SK-N-SH (cell line): ENCODE measurements around the gene SORBS1. TPM values are rescaled to one million over a fixed set of nuclear protein-coding genes. Genes with fewer than 3 reads are reported as not detected.

Experiments used
- CTCF ChIA-PET: fragments of 300-600, 350-600 bp; formaldehyde crosslinking; extraction: SDS; loops from one replicate; lab custom pipeline; 2021; lab: Yijun Ruan, JAX
- POLR2A ChIA-PET: fragments of 350-600 bp; sonication (Branson Sonifier 250); formaldehyde crosslinking; extraction: SDS; loops from one replicate; lab custom pipeline; 2020; ENCODE audit warnings: antibody characterized with exemption, inconsistent platforms; lab: Yijun Ruan, JAX
- DNase-seq: peaks from one replicate; pipeline ENCODE4 v3.0.0; 2012
- H2AFZ ChIP-seq: fragments of 200-600 bp; sonication (generic); 2 replicates; pipeline ENCODE4 v1.8.1; 2016; ENCODE audit warnings: antibody characterized with exemption, mild to moderate bottlenecking, low read depth
- H3F3A ChIP-seq: fragments of 200-600 bp; sonication (generic); replicated peaks from 2 replicates; pipeline ENCODE3; 2016; ENCODE audit warnings: antibody characterized with exemption, mild to moderate bottlenecking; ENCODE audit not compliant: insufficient read depth
- H3K27ac ChIP-seq, 2 experiments: fragments of 200-500 bp in 1 of 2; fragments of 200-600 bp in 1 of 2; sonication (Bioruptor generic) in 1 of 2; sonication (generic), shearing (Covaris generic) in 1 of 2; 2 replicates each; pipeline versions ENCODE4 v1.5.1 to v1.6.1; 2014 to 2016; ENCODE audit warnings: low read depth in 2 of 2, inconsistent platforms in 1 of 2, low read length in 1 of 2, mild to moderate bottlenecking in 1 of 2, mixed read lengths in 1 of 2
- H3K27me3 ChIP-seq: fragments of 200-600 bp; sonication (generic), shearing (Covaris generic); 2 replicates; pipeline ENCODE4 v1.6.1; 2016; ENCODE audit warnings: mixed run types; ENCODE audit not compliant: insufficient read depth
- H3K36me3 ChIP-seq, 2 experiments: fragments of 200-500 bp in 1 of 2; fragments of 200-600 bp in 1 of 2; sonication (Bioruptor generic) in 1 of 2; sonication (generic) in 1 of 2; replicated peaks in 1 of 2; 2 replicates each; pipeline versions ENCODE3 to v1.5.1; 2014 to 2016; ENCODE audit warnings: low read length in 1 of 2, mild to moderate bottlenecking in 1 of 2; ENCODE audit not compliant: insufficient read depth in 2 of 2, control insufficient read depth in 1 of 2
- H3K4me1 ChIP-seq, 2 experiments: fragments of 200-500 bp in 1 of 2; fragments of 200-600 bp in 1 of 2; sonication (Bioruptor generic) in 1 of 2; sonication (generic), shearing (Covaris generic) in 1 of 2; 2 replicates each; pipeline versions ENCODE4 v1.5.1 to v1.6.1; 2014 to 2016; ENCODE audit warnings: low read depth in 1 of 2, low read length in 1 of 2, mixed run types in 1 of 2; ENCODE audit not compliant: insufficient read depth in 2 of 2, control insufficient read depth in 1 of 2
- H3K4me2 ChIP-seq: fragments of 200-600 bp; sonication (generic), shearing (Covaris generic); 2 replicates; pipeline ENCODE4 v1.6.1; 2017; ENCODE audit warnings: mixed run types
- H3K4me3 ChIP-seq, 2 experiments: fragments of 200-500 bp in 1 of 2; fragments of 200-600 bp in 1 of 2; sonication (Bioruptor generic) in 1 of 2; sonication (generic), shearing (Covaris generic) in 1 of 2; 2 replicates each; pipeline versions ENCODE4 v1.5.1 to v1.8.1; 2014 to 2016; ENCODE audit warnings: low read depth in 2 of 2, inconsistent platforms in 1 of 2, low read length in 1 of 2, mild to moderate bottlenecking in 1 of 2, mixed read lengths in 1 of 2, moderate library complexity in 1 of 2
- H3K79me2 ChIP-seq: fragments of 200-600 bp; sonication (generic); 2 replicates; pipeline ENCODE4 v1.8.1; 2017; ENCODE audit warnings: mild to moderate bottlenecking; ENCODE audit not compliant: insufficient read depth
- H3K9ac ChIP-seq: fragments of 200-600 bp; sonication (generic); 2 replicates; pipeline ENCODE4 v1.6.1; 2017; ENCODE audit warnings: mixed run types
- H3K9me2 ChIP-seq: fragments of 200-600 bp; sonication (generic); 2 replicates; pipeline ENCODE4 v1.6.1; 2017; ENCODE audit warnings: mixed run types
- H3K9me3 ChIP-seq: fragments of 200-600 bp; sonication (generic); 2 replicates; pipeline ENCODE4 v1.6.1; 2017; ENCODE audit warnings: mixed run types, mild to moderate bottlenecking, moderate library complexity
- H4K20me1 ChIP-seq: fragments of 200-600 bp; sonication (generic); 2 replicates; pipeline ENCODE4 v1.6.1; 2017; ENCODE audit warnings: mild to moderate bottlenecking, mixed run types; ENCODE audit not compliant: insufficient read depth
- CTCF ChIP-seq: fragments of 200-600 bp; sonication (generic); IDR thresholded peaks from 2 replicates; pipeline ENCODE4 v1.6.1; 2017; ENCODE audit warnings: antibody characterized with exemption, mild to moderate bottlenecking, moderate library complexity
- EP300 ChIP-seq, 2 experiments: IDR thresholded peaks; 2 replicates each; pipeline versions ENCODE4 v1.4.0 to v1.6.1; 2012; ENCODE audit warnings: borderline replicate concordance in 1 of 2, low read depth in 1 of 2, low read length in 1 of 2
- FOXM1 ChIP-seq: IDR thresholded peaks from 2 replicates; pipeline ENCODE4 v1.4.0; 2012; ENCODE audit warnings: low read depth, mild to moderate bottlenecking
- JUND ChIP-seq: IDR thresholded peaks from 2 replicates; pipeline ENCODE4 v1.4.0; 2012
- NFIC ChIP-seq: IDR thresholded peaks from 2 replicates; pipeline ENCODE4 v1.4.0; 2012; ENCODE audit warnings: borderline replicate concordance
- POLR2AphosphoS5 ChIP-seq: IDR thresholded peaks from 2 replicates; pipeline ENCODE4 v1.6.1; 2012; ENCODE audit warnings: low read depth, low read length
- RAD21 ChIP-seq: IDR thresholded peaks from 2 replicates; pipeline ENCODE4 v1.6.1; 2012; ENCODE audit warnings: mild to moderate bottlenecking, low read length
- REST ChIP-seq: IDR thresholded peaks from 2 replicates; pipeline ENCODE4 v1.6.1; 2012; ENCODE audit warnings: mild to moderate bottlenecking, low read depth, low read length, moderate library complexity
- SMC3 ChIP-seq: IDR thresholded peaks from 2 replicates; pipeline ENCODE4 v1.6.1; 2012; ENCODE audit warnings: low read depth, low read length, improper control_type of control experiment
- TCF12 ChIP-seq: IDR thresholded peaks from 2 replicates; pipeline ENCODE4 v1.4.0; 2012
- YY1 ChIP-seq: IDR thresholded peaks from 2 replicates; pipeline ENCODE4 v1.4.0; 2012; ENCODE audit warnings: low read depth, mild to moderate bottlenecking
- ZBTB33 ChIP-seq: IDR thresholded peaks from 2 replicates; pipeline ENCODE4 v1.4.0; 2012; ENCODE audit warnings: low read depth, borderline replicate concordance
- WGBS: methylation state at CpG from one replicate; pipeline ENCODE4 v1.1.6; 2017; ENCODE audit warnings: low lambda C conversion rate; 5-methylcytosine and 5-hydroxymethylcytosine counted together
- polyA plus RNA-seq, 3 experiments: library from polyadenylated mRNA; depleted of rRNA; stranded (reverse); fragments of >200 nt; gene quantifications; 2 replicates each; pipeline ENCODE4 v1.2.3, GENCODE V29; 2012

The SORBS1 gene
- polyA plus RNA-seq, 1 of the 3 experiments (the other 2 are of a cell fraction): 0.36 TPM

- H3K4me1 ChIP-seq: no peaks in the 10 kb centered on the region
- peak; percentile 80 for DNase-seq
- WGBS: 23% methylated on average over 6 of the region's 6 CpGs
- H3K27ac ChIP-seq: no peak overlapping the region
- no peaks in the 10 kb centered on the region for H4K20me1 ChIP-seq
- no peaks in the 10 kb centered on the region for H3K9me2 ChIP-seq
- no peaks in the 10 kb centered on the region for H3K9me3 ChIP-seq
- peaks cover 2 to 14% of the 10 kb centered on the region in 2 experiments for H3K36me3 ChIP-seq
- CTCF ChIA-PET: interaction anchor here (0.5 to 12.9 kb wide), 31 partner anchors 10 to 242 kb away, joined by 3 to 214 read pairs (median 4); no protein-coding TSS in a partner anchor
- no peak overlapping the region for H2AFZ ChIP-seq
- H3K27me3 ChIP-seq: no peaks in the 10 kb centered on the region
- POLR2A ChIA-PET: no interaction called here
- TF ChIP-seq JUND (no peak), ZBTB33 (no peak), REST (no peak), SMC3 (peak; percentile 95), CTCF (peak; percentile 96), POLR2AphosphoS5 (no peak), FOXM1 (no peak), YY1 (no peak), TCF12 (no peak), EP300 (IDR thresholded peaks at IDR 0.05; ENCODE audit: borderline replicate concordance in 1 of 2, low read depth in 1 of 2, low read length in 1 of 2) (no peak), NFIC (no peak), RAD21 (peak; percentile 98)
- peak overlapping the region in 1 of 2 experiments; percentile 13; a peak in 1 of 4 replicates for H3K4me3 ChIP-seq
- no peak overlapping the region for H3K9ac ChIP-seq
- no peaks in the 10 kb centered on the region for H3K79me2 ChIP-seq
- H3F3A ChIP-seq: no peaks in the 10 kb centered on the region
- no peak overlapping the region for H3K4me2 ChIP-seq
Observed at GRCh38 chr10:95601116-95601719, 40.0 kb upstream of the SORBS1 start.
